NCI-H510A treated with DMSO at 0.1 percent for 48 hours (cell line): ENCODE results near the gene TRIM61.
A peak's percentile ranks its signal among the peaks of the same experiment; 100 is the strongest.
"Not testable (repeated sequence)": the region's sequence is repeated elsewhere in the genome, so short reads cannot be mapped to it uniquely, and the experiment has no call there.

Experiments
- DNase-seq: peaks from one replicate; lab custom pipeline; 2025; lab: John Stamatoyannopoulos, UW

Gene TRIM61

GRCh38 chr4:164956766-164957643 is 20.5 kb downstream of the TRIM61 start:
- DNase-seq, result peak; percentile 60

DNA sequence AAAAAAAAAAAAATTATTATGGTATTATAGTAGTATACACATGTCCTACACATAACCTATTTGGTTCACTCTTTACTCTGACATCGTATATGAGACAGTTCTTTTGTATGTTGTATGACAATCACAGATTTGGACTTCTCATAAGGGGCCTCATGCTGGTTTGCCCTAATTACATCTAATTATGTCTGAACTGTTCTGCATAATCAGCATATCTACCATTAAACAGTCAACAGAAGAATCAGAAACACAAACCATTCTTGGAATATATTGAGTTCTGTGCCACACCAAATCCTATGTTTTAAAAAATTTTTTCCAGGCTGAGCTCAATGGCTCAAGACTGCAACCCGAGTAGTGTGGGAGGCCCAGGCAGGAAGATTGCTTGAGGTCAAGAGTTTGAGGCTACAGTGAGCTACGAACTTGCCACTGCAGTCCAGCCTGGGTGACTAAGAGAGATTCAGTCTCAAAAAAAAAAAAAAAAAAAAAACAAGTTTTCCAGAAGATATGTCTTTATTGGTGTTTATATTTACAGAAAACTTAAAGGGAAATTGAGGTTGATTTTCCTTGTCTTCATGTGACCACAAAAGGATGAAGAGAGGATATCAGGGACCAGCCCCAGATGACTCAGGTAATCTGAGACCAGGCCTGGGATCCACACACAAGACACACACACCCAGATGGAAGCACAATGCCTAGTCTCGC is 22.2 kb downstream of the TRIM61 start:
- no peak for DNase-seq

GRCh38 chr4:164952551-164952950 is 24.9 kb downstream of the TRIM61 start:
- DNase-seq, result no peak

GRCh38 chr4:164949448-164950143 is 27.9 kb downstream of the TRIM61 start:
- no peak for DNase-seq

DNA sequence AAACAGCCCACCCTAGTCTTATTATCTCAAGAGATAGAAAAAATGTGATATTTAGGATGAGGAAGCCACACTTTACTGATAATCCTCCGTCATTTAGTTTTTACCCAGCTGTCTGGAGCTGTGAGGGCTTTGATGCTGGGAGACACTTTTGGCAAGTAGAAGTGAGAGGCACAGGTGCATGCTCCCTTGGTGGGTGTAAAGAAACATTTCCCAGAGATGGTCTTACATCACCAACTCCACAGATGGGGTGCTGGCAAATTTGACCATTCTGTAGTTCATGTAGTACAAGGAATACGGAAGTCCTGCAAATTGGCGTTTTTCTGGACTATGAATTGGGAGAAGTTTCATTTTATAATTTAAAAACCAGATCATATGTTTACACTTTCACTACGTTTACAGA is 28.5 kb downstream of the TRIM61 start:
- DNase-seq, result no peak

GRCh38 chr4:164948006-164948405 is 29.5 kb downstream of the TRIM61 start:
- not testable (repeated sequence) for DNase-seq

DNA sequence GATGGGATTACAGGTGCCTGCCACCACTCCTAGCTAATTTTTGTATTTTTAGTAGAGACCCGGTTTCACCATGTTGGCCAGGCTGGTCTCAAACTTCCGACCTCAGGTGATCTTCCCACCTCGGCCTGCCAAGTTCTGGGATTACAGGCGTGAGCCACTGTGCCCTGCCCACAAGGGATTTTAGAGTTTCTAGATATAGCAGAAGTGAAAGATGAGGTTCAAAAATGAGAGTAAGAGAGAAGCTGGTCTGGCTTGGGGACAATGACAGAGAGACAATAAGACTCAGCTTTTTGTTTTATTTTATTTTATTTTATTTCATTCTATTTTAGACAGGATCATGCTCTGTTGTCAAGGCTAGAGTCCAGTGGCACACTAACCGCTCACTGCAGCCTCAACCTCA is 30.6 kb downstream of the TRIM61 start:
- DNase-seq, result no peak

DNA sequence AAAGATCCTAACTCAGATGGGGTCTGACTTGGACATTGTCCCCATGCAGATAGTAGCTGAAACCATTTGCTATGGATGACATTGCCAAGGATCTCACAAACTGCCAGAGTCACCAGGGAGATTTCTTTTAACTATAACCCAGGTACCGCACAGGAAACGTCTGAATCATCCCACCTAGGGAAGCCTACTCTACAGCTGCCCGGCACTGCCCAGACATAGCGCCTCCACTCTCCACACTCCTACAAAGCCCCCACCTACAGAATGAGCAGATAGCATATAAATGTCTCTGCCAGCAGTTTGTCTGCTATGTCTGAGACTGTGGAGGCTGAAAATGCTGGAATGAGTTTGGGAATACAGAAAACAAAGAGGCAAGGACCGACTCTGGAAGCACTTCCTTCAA is 32.3 kb downstream of the TRIM61 start:
- DNase-seq, result no peak

- no peak for DNase-seq
Observed at GRCh38 chr4:164943192-164943591, 34.3 kb downstream of the TRIM61 start.

GRCh38 chr4:164937576-164938270 is 39.7 kb downstream of the TRIM61 start:
- DNase-seq, result no peak

DNA sequence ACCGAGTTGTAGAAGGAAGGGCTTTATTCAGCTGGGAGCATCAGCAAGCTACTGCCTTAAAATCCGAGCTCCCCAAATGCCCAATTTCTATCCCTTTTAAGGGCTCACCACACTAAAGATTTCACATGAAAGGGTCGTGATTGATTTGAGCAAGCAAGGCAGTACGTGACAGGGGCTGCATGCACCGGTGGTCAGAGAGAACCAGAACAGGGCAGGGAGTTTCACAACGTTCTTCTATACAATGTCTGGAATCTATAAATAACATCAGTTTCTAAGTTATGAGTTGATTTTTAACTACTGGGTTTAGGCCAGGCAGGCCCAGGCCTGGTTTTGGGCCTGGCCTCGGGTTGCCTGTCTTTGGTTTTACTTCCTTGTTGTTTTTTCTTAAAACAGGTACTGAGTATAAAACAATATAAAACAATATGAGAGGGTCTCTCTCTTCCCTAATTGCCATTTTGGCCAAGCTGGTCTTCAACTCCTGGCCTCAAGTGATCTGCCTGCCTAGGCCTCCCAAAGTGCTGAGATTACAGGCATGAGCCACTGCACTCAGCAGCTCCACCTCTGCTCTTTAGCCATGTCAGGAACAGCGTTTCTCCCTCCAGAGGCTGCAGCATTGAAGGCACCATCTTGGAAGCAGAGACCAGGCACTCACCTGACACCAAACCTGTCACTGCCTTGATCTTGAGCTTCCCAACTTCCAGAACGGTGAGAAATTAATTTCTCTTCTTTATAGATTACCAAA is 41.4 kb downstream of the TRIM61 start:
- DNase-seq, result not testable (repeated sequence)

GRCh38 chr4:164935363-164935762 is 42.1 kb downstream of the TRIM61 start:
- DNase-seq, result no peak

GRCh38 chr4:164933244-164933643 is 44.2 kb downstream of the TRIM61 start:
- DNase-seq, result no peak

- DNase-seq, result no peak
Observed at GRCh38 chr4:164931551-164932324, 45.7 kb downstream of the TRIM61 start.

GRCh38 chr4:164930647-164931046 is 46.8 kb downstream of the TRIM61 start:
- DNase-seq, result no peak

DNA sequence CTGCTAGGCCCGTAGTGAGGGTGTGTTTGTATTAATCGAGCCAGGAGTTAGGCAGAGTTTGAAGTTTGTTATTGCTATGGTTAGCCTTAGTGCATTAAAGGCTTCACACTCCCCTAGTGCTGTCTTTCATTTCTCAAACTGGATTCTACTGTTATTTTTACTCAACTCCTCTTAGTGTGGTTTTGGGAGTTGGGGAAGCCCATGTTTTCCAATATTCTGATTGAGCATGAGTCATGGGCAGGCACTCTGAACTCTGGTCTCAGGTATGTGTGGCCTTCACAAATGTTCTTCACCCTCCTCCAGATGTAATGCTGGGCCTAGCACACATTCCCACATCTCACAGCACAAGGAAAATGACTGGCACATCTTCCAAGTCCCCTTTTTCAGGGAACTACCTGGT is 50.4 kb downstream of the TRIM61 start:
- not testable (repeated sequence) for DNase-seq

DNA sequence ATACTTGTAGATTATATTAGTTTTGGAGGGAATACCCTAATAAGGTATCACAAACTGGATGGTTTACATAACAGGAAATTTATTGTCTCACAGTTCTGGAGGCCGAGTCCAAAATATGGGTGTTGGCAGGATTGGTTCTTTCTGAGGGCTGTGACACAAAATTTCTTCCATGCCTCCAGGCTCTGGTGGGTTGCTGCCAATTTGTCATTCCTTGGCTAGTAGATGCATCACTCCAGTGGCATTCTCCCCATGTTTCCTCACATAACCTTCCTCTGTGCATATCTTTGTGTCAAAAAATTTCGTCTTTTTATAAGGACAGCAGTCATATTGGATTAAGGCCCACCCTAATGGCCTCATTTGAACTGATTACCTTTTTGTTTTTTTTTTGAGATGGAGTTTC is 51.2 kb downstream of the TRIM61 start:
- no peak for DNase-seq

DNA sequence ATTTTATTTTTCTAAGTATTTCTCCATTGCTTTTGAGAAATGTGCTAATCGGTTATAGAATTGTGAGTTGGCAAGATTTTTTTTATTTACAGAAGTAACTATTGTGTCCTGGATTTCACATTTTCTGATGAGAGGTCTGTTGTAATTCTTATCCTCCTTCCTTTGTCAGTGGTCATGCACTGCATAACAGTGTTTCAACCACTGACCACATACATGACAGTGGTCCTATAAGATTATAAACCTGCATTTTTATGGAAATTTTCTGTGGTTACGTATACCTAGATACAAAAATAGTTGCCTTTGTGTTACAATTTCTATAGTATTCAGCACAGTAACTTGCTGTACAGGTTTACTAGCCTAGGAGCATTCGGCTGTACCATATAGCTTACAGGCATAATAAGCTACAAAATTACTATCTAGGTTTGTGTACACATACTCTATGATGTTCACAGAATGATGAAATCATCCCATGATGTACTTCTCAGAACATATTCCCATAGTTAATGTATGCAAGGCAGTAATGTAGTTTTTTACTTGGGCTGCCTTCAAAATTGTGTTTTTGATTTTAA is 52.7 kb downstream of the TRIM61 start:
- DNase-seq, result no peak

DNA sequence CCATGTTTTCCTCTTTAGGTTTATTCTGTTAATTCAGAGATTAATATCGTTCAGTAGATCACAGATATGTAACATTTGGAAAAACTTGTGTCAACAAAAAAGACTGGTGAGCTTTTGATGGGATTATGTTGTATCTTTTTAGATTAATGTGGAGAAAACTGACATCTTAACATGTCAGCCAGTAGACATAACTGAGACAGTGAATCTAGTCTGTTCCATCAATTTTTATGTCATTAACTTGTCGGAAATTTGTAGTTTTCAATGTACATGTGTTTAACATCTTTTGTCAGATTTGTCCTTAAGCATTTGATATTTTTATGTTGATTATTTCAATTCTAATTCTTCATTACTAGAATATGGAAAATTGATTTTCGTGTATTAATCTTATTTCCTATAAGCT is 58.5 kb downstream of the TRIM61 start:
- DNase-seq, result no peak
